HCT116 (cell line): ENCODE results near the gene NUCB1. TPM values are rescaled to one million over a fixed set of nuclear protein-coding genes. Genes with fewer than 3 reads are reported as not detected.
A peak's percentile ranks its signal among the peaks of the same experiment; 100 is the strongest.

Source experiments
- ATAC-seq: fragments of 200-7000 bp; cut with Tn5 transposase; 2 replicates; pipeline ENCODE4 v1.9.1; 2020; ENCODE audit warnings: mild to moderate bottlenecking, moderate library complexity
- Bru-seq: library from RNA; stranded (reverse); fragments of 400-500 nt; gene quantifications from one replicate; lab custom pipeline; 2021; lab: Mats Ljungman, UMichigan
- BruChase-seq, 2 experiments: library from RNA; stranded (reverse); fragments of 400-500 nt; gene quantifications; one replicate each; lab custom pipeline; 2021; lab: Mats Ljungman, UMichigan
- BruUV-seq: library from RNA; stranded (reverse); fragments of 400-500 nt; replicated peaks from 2 replicates; lab custom pipeline; 2021; lab: Mats Ljungman, UMichigan
- CTCF ChIA-PET: fragments of 300-600 bp; sonication (Branson Sonifier 250); formaldehyde crosslinking; loops from one replicate; lab custom pipeline; 2021; ENCODE audit warnings: antibody characterized with exemption; lab: Charles Lee
- POLR2A ChIA-PET: fragments of 300-600, 350-600 bp; sonication (Branson Sonifier 250); formaldehyde crosslinking; loops from one replicate; lab custom pipeline; 2021; ENCODE audit warnings: antibody characterized with exemption; lab: Charles Lee
- RAD21 ChIA-PET, 2 experiments: fragments of 300-600 bp; sonication (Branson Sonifier 250); formaldehyde crosslinking; loops; one replicate each; lab custom pipeline; 2023; ENCODE audit warnings: low total read pairs in 2 of 2; ENCODE audit not compliant: uncharacterized antibody in 2 of 2, unreplicated experiment in 2 of 2, low non-redundant PET in 1 of 2; lab: Charles Lee
- DNase-seq: peaks from one replicate; pipeline ENCODE4 v3.0.0-alpha.2; 2010; ENCODE audit warnings: low read depth, low spot score
- H2AFZ ChIP-seq: fragments of 200-600 bp; shearing (Covaris generic), sonication (generic); 2 replicates; pipeline ENCODE4 v1.6.1; 2017; ENCODE audit warnings: low read depth, mixed run types, mixed read lengths, antibody characterized with exemption, low read length; ENCODE audit not compliant: poor library complexity, severe bottlenecking
- H3K27ac ChIP-seq: 2 replicates; pipeline ENCODE4 v1.5.1; 2012; ENCODE audit warnings: low read depth, low read length
- H3K27me3 ChIP-seq: fragments of 200-600 bp; sonication (generic); 2 replicates; pipeline ENCODE4 v1.6.1; 2016; ENCODE audit warnings: mixed run types, low read length, mixed read lengths; ENCODE audit not compliant: insufficient read depth
- H3K36me3 ChIP-seq, 2 experiments: fragments of 200-500 bp in 1 of 2; fragments of 200-600 bp in 1 of 2; sonication (Bioruptor generic) in 1 of 2; sonication (generic) in 1 of 2; 2 replicates each; pipeline versions ENCODE4 v1.5.1 to v1.6.1; 2014 to 2016; ENCODE audit warnings: low read length in 2 of 2, inconsistent platforms in 1 of 2, mixed read lengths in 1 of 2, mixed run types in 1 of 2; ENCODE audit not compliant: insufficient read depth in 2 of 2, control insufficient read depth in 1 of 2
- H3K4me1 ChIP-seq, 2 experiments: fragments of 200-600 bp in 1 of 2; sonication (generic) in 1 of 2; 2 replicates each; pipeline versions ENCODE4 v1.5.1 to v1.6.1; 2012 to 2017; ENCODE audit warnings: low read length in 2 of 2, inconsistent platforms in 1 of 2, mild to moderate bottlenecking in 1 of 2, mixed read lengths in 1 of 2, mixed run types in 1 of 2, moderate library complexity in 1 of 2; ENCODE audit not compliant: insufficient read depth in 2 of 2, control insufficient read depth in 1 of 2
- H3K4me2 ChIP-seq: fragments of 200-600 bp; sonication (generic); 2 replicates; pipeline ENCODE4 v1.6.1; 2017; ENCODE audit warnings: mixed run types, low read length, mixed read lengths
- H3K4me3 ChIP-seq, 2 experiments: fragments of 200-600 bp in 1 of 2; sonication (generic) in 1 of 2; replicated peaks in 1 of 2; 2 replicates each; pipeline ENCODE4 v1.5.1; 2011 to 2016; ENCODE audit warnings: low read length in 2 of 2, control low read depth in 1 of 2, low read depth in 1 of 2, mild to moderate bottlenecking in 1 of 2, mixed read lengths in 1 of 2, mixed run types in 1 of 2
- H3K79me2 ChIP-seq: fragments of 200-600 bp; sonication (generic); 2 replicates; pipeline ENCODE4 v1.6.1; 2017; ENCODE audit warnings: mild to moderate bottlenecking, mixed run types, low read length, moderate library complexity, mixed read lengths; ENCODE audit not compliant: insufficient read depth
- H3K9ac ChIP-seq: fragments of 200-600 bp; sonication (generic); 2 replicates; pipeline ENCODE4 v1.6.1; 2016; ENCODE audit warnings: low read length, mixed read lengths
- H3K9me2 ChIP-seq: fragments of 200-600 bp; sonication (generic), shearing (Covaris generic); 2 replicates; pipeline ENCODE4 v1.6.1; 2017; ENCODE audit warnings: mixed run types, mild to moderate bottlenecking, moderate library complexity; ENCODE audit not compliant: insufficient read depth
- H3K9me3 ChIP-seq, 2 experiments: fragments of 200-500 bp in 1 of 2; fragments of 200-600 bp in 1 of 2; sonication (Bioruptor generic) in 1 of 2; sonication (generic) in 1 of 2; 2 replicates each; pipeline ENCODE4 v1.6.1; 2014 to 2017; ENCODE audit warnings: low read length in 2 of 2, mixed read lengths in 2 of 2, inconsistent platforms in 1 of 2, low read depth in 1 of 2, mild to moderate bottlenecking in 1 of 2, mixed run types in 1 of 2, moderate library complexity in 1 of 2; ENCODE audit not compliant: control insufficient read depth in 1 of 2, insufficient read depth in 1 of 2
- H4K20me1 ChIP-seq: fragments of 200-600 bp; sonication (generic), shearing (Covaris generic); 2 replicates; pipeline ENCODE4 v1.6.1; 2017; ENCODE audit warnings: mixed run types, mild to moderate bottlenecking, moderate library complexity; ENCODE audit not compliant: insufficient read depth
- CBX3 ChIP-seq: IDR thresholded peaks from 2 replicates; pipeline ENCODE4 v1.6.1; 2012; ENCODE audit warnings: low read depth
- MAX ChIP-seq: IDR thresholded peaks from 2 replicates; pipeline ENCODE4 v1.6.1; 2012
- POLR2AphosphoS5 ChIP-seq: IDR thresholded peaks from 2 replicates; pipeline ENCODE4 v1.6.1; 2011; ENCODE audit warnings: mild to moderate bottlenecking, low read depth, low read length, moderate library complexity
- SP1 ChIP-seq: IDR thresholded peaks from 2 replicates; pipeline ENCODE4 v1.6.1; 2012; ENCODE audit warnings: low read depth
- SRF ChIP-seq: IDR thresholded peaks from 2 replicates; pipeline ENCODE4 v1.6.1; 2012; ENCODE audit warnings: low read depth
- TCF7L2 ChIP-seq: IDR thresholded peaks from 2 replicates; pipeline ENCODE4 v1.7.0; 2011; ENCODE audit warnings: borderline replicate concordance, inconsistent platforms; ENCODE audit not compliant: insufficient read depth, insufficient read length; ENCODE audit errors: extremely low read depth
- YY1 ChIP-seq: IDR thresholded peaks from 2 replicates; pipeline ENCODE4 v1.6.1; 2011; ENCODE audit warnings: low read length, low read depth, moderate library complexity, mild to moderate bottlenecking; ENCODE audit not compliant: insufficient replicate concordance; ENCODE audit errors: extremely low read depth
- ZFX ChIP-seq: fragments of 450-650 bp; IDR thresholded peaks from 2 replicates; pipeline ENCODE4 v1.6.1; 2017
- intact Hi-C: fragments of 100-400 bp; cut with micrococcal nuclease; formaldehyde crosslinking; loops from 2 replicates; pipeline ENCODE4 v1.10.0; 2022
- long read RNA-seq: library from polyadenylated mRNA; unstranded; transcript quantifications from one replicate; pipeline ENCODE4 v2.0.0, GENCODE V29; 2021; ENCODE audit not compliant: unreplicated experiment
- polyA plus RNA-seq: library from polyadenylated mRNA; unstranded; fragments of >200 nt; gene quantifications from 2 replicates; pipeline ENCODE4 v1.2.1, GENCODE V29; 2012; ENCODE audit warnings: missing spikeins
- total RNA-seq: library from RNA; stranded (reverse); gene quantifications from one replicate; pipeline ENCODE4 v1.2.1, GENCODE V29; 2021; ENCODE audit not compliant: unreplicated experiment
- TF ChIP-seq, protein P1 (sequence below), 3 experiments: fragments of 200-600 bp in 1 of 3; sonication (generic) in 1 of 3; IDR thresholded peaks in 2 of 3; conservative IDR thresholded peaks in 1 of 3; 2 replicates each; pipeline ENCODE4 v1.5.1; 2012 to 2017; ENCODE audit warnings: low read depth in 2 of 3, low read length in 2 of 3, antibody characterized with exemption in 1 of 3, borderline replicate concordance in 1 of 3, control low read depth in 1 of 3, mild to moderate bottlenecking in 1 of 3, mixed read lengths in 1 of 3, mixed run types in 1 of 3, moderate library complexity in 1 of 3; ENCODE audit not compliant: insufficient read depth in 1 of 3

Gene NUCB1
- 88.8 TPM for total RNA-seq
- polyA plus RNA-seq, result 109 and 113 TPM in 2 replicates
- percentile 50 among the genes with signal in this experiment for Bru-seq, nascent RNA
- BruChase-seq, experiment 1, labeled RNA remaining after a 6-hour chase, result percentile 61 among the genes with signal in this experiment
- percentile 57 among the genes with signal in this experiment for BruChase-seq, experiment 2, labeled RNA remaining after a 2-hour chase
- long read RNA-seq, transcript NUCB1-201 (13 exons, 2,668 nt), result major isoform, 163 of 226 reads
- long read RNA-seq, partial matches to known transcripts, result 30 of 226 reads
- long read RNA-seq, other reads (novel, unspliced or antisense), result 32 of 226 reads

GRCh38 chr19:48899781-48900476 is at the start of gene NUCB1:
NUCB1 (plus strand) TSS chr19:48900312; CDS start chr19:48900797, 485 bp downstream.
- POLR2A ChIA-PET, result interaction anchor here (0.6 to 2.3 kb wide), 10 partner anchors 13 to 75 kb away, joined by 3 to 16 read pairs (median 3); partner anchors contain the start of genes BAX, DHDH and PPP1R15A
- Histone ChIP-seq H3K9me3 (no peaks in the 10 kb centered on the region), H3K36me3 (peaks cover 0 to 2% of the 10 kb centered on the region in 2 experiments; a peak in 1 of 4 replicates), H3K27ac (peak within 1 kb of the TSS; percentile 48), H3K4me2 (peak within 1 kb of the TSS; percentile 95), H3K4me1 (peaks cover 3 to 26% of the 10 kb centered on the region in 2 experiments; a peak in 3 of 4 replicates), H2AFZ (no peak within 1 kb of the TSS), H3K9ac (peak within 1 kb of the TSS; percentile 89), H3K4me3 (peak within 1 kb of the TSS; percentile 95), H4K20me1 (no peaks in the 10 kb centered on the region), H3K79me2 (peaks cover 10% of the 10 kb centered on the region; the same call in 1 of the 2 replicates), H3K9me2 (no peaks in the 10 kb centered on the region), H3K27me3 (no peaks in the 10 kb centered on the region)
- DNase-seq (peak; percentile 96), ATAC-seq (peak; percentile 97)
- CTCF ChIA-PET, result interaction anchor here (0.8 to 1.1 kb wide), 5 partner anchors 13 to 94 kb away, joined by 3 read pairs; partner anchors contain the start of genes GYS1 and RUVBL2
- TF ChIP-seq, protein P1, sequence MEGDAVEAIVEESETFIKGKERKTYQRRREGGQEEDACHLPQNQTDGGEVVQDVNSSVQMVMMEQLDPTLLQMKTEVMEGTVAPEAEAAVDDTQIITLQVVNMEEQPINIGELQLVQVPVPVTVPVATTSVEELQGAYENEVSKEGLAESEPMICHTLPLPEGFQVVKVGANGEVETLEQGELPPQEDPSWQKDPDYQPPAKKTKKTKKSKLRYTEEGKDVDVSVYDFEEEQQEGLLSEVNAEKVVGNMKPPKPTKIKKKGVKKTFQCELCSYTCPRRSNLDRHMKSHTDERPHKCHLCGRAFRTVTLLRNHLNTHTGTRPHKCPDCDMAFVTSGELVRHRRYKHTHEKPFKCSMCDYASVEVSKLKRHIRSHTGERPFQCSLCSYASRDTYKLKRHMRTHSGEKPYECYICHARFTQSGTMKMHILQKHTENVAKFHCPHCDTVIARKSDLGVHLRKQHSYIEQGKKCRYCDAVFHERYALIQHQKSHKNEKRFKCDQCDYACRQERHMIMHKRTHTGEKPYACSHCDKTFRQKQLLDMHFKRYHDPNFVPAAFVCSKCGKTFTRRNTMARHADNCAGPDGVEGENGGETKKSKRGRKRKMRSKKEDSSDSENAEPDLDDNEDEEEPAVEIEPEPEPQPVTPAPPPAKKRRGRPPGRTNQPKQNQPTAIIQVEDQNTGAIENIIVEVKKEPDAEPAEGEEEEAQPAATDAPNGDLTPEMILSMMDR (IDR thresholded peaks at IDR 0.05 in 2 of 3, conservative IDR thresholded peaks at IDR 0.05 in 1 of 3; ENCODE audit: borderline replicate concordance in 1 of 3, insufficient read depth in 1 of 3, low read depth in 2 of 3, low read length in 2 of 3), result 0 out of 6 replicates have a peak, but pooled peaks of 1 of the 3 experiments have one; percentile 18
- TF ChIP-seq CBX3 (no peak), ZFX (0 out of 2 replicates have a peak, but pooled peaks have one; percentile 3), YY1 (peak; percentile 15), SP1 (peak; percentile 87), POLR2AphosphoS5 (peak; percentile 78), TCF7L2 (peak; percentile 68), SRF (no peak; the same call in 1 of the 2 replicates), MAX (peak; percentile 85)
- intact Hi-C loops, result no loop called here
- RAD21 ChIA-PET, result interaction anchor here in 1 of 2 experiments (0.5 kb wide), 1 partner anchor 105 kb away, joined by 4 read pairs; no protein-coding TSS in a partner anchor
- BruUV-seq, result TSS peak; percentile 91
